ENCODE measurements around the gene ACTL7A. TPM values are rescaled to one million over a fixed set of nuclear protein-coding genes. Genes with fewer than 3 reads are reported as not detected.

The ACTL7A gene
- total and polyA plus RNA-seq, 2 of the 13 experiments (the other 11 are each of a cell fraction or from before 2014, with no cell fraction given), result not detected

DNA sequence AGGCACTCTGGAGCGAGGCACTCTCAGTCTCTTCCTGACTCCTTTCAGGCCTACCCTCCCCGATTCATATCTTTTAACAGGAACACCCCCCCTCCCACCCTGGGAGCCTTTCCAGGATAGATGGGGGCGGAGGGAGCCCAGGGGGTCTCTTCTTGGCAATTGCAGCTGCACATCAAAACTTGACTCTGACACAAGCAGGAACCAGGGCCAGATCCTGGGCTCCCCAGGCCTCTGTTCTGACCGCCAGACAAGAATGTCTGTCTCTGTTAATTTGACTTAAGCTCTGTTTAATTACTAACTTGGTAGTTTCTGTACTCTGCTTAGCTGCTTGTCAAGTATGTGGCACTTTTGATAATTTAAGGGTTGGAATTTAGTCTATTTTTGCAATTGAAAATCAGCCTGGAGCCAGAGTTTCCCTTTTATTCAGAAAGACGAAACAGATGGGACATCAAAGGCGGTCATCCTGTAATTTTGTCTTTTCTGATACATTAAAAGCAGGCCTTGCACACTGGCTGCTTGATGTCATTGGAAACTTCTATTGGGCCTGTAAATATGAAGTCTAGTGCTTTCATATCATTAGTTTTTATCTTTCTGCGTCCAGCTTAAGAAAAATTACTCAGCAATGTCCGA is 49.6 kb upstream of the ACTL7A start:
- Histone ChIP-seq H3K27ac (ENCODE audit: extremely low read length, insufficient read depth, low read length) (no peak overlapping the region), H3K36me3 (replicated peaks in 1 of 2; ENCODE audit: control insufficient read depth in 1 of 2, insufficient read depth in 2 of 2, low read length in 2 of 2) (no peaks in the 10 kb centered on the region), H2AFZ (ENCODE audit: low read length) (no peak overlapping the region), H3K4me3 (replicated peaks in 1 of 3; ENCODE audit: insufficient read depth in 1 of 3, low read depth in 2 of 3, low read length in 3 of 3) (no peak overlapping the region), H3K9ac (ENCODE audit: insufficient read depth, low read depth, low read length) (no peak overlapping the region), H3K79me2 (ENCODE audit: insufficient read depth, low read length) (no peaks in the 10 kb centered on the region), H3K4me1 (ENCODE audit: insufficient read depth, low read length) (peaks cover 65% of the 10 kb centered on the region), H3K4me2 (ENCODE audit: low read depth, low read length) (no peak overlapping the region), H3K9me3 (ENCODE audit: low read length) (no peaks in the 10 kb centered on the region), H3K27me3 (ENCODE audit: control insufficient read depth in 1 of 2, insufficient read depth in 2 of 2, low read length in 2 of 2) (no peaks in the 10 kb centered on the region), H4K20me1 (ENCODE audit: insufficient read depth, low read length) (no peaks in the 10 kb centered on the region)
- intact Hi-C loops (cut with micrococcal nuclease; ENCODE audit: unreplicated experiment), result loop anchor here (5.0 kb wide), 3 partner anchors 50 to 1330 kb away; no protein-coding TSS in a partner anchor
- no peak for FAIRE-seq
- TF ChIP-seq FOXM1 (CRISPR knock-in tag; IDR thresholded peaks at IDR 0.05) (no peak), SIX1 (CRISPR knock-in tag; IDR thresholded peaks at IDR 0.05; ENCODE audit: borderline replicate concordance) (no peak), ZNF781 (CRISPR knock-in tag; IDR thresholded peaks at IDR 0.05; ENCODE audit: borderline replicate concordance, not compliant biosample characterization) (no peak), PITX1 (CRISPR knock-in tag; IDR thresholded peaks at IDR 0.05) (no peak), CBX5 (CRISPR knock-in tag; IDR thresholded peaks at IDR 0.05; ENCODE audit: borderline replicate concordance) (no peak), ZNF292 (CRISPR knock-in tag; IDR thresholded peaks at IDR 0.05; ENCODE audit: borderline replicate concordance, low read depth) (no peak), ZNF17 (CRISPR knock-in tag; IDR thresholded peaks at IDR 0.05) (no peak), RCOR2 (CRISPR knock-in tag; IDR thresholded peaks at IDR 0.05) (no peak), CAMTA2 (CRISPR knock-in tag; IDR thresholded peaks at IDR 0.05; ENCODE audit: borderline replicate concordance) (no peak), ZNF570 (CRISPR knock-in tag; IDR thresholded peaks at IDR 0.05; ENCODE audit: borderline replicate concordance) (no peak)
- TF ChIP-seq, protein P1, sequence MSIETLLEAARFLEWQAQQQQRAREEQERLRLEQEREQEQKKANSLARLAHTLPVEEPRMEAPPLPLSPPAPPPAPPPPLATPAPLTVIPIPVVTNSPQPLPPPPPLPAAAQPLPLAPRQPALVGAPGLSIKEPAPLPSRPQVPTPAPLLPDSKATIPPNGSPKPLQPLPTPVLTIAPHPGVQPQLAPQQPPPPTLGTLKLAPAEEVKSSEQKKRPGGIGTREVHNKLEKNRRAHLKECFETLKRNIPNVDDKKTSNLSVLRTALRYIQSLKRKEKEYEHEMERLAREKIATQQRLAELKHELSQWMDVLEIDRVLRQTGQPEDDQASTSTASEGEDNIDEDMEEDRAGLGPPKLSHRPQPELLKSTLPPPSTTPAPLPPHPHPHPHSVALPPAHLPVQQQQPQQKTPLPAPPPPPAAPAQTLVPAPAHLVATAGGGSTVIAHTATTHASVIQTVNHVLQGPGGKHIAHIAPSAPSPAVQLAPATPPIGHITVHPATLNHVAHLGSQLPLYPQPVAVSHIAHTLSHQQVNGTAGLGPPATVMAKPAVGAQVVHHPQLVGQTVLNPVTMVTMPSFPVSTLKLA (IDR thresholded peaks at IDR 0.05), result no peak
- TF ChIP-seq, protein P2, sequence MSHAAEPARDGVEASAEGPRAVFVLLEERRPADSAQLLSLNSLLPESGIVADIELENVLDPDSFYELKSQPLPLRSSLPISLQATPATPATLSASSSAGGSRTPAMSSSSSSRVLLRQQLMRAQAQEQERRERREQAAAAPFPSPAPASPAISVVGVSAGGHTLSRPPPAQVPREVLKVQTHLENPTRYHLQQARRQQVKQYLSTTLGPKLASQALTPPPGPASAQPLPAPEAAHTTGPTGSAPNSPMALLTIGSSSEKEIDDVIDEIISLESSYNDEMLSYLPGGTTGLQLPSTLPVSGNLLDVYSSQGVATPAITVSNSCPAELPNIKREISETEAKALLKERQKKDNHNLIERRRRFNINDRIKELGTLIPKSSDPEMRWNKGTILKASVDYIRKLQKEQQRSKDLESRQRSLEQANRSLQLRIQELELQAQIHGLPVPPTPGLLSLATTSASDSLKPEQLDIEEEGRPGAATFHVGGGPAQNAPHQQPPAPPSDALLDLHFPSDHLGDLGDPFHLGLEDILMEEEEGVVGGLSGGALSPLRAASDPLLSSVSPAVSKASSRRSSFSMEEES (CRISPR knock-in tag; IDR thresholded peaks at IDR 0.05), result no peak
- TF ChIP-seq, protein P3, sequence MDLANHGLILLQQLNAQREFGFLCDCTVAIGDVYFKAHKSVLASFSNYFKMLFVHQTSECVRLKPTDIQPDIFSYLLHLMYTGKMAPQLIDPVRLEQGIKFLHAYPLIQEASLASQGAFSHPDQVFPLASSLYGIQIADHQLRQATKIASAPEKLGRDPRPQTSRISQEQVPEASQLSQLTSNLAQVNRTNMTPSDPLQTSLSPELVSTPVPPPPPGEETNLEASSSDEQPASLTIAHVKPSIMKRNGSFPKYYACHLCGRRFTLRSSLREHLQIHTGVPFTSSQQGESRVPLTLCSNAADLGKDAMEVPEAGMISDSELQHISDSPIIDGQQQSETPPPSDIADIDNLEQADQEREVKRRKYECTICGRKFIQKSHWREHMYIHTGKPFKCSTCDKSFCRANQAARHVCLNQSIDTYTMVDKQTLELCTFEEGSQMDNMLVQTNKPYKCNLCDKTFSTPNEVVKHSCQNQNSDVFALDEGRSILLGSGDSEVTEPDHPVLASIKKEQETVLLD (CRISPR knock-in tag; IDR thresholded peaks at IDR 0.05; ENCODE audit: low read depth), result no peak
- POLR2A ChIA-PET, result no interaction called here
- in situ Hi-C loops (cut with HindIII; ENCODE audit: extremely low pct_ligation_motif_present, low pct_unique_long_range_greater_than_20kb), result loop anchor here (25.0 kb wide), 1 partner anchor 1325 kb away; the partner anchor contains the start of gene KLF4
- CTCF ChIA-PET (ENCODE audit: low intra/inter-chr PET ratio, low total read pairs), result no interaction called here
- DNase-seq (ENCODE audit: low spot score), result no peak
- WGBS (ENCODE audit: low lambda C conversion rate), result 69% methylated on average over 8 of the region's 8 CpGs
- no peak for ATAC-seq
- BruUV-seq (replicated peaks), result no TSS peak

Data from HepG2 (cell line).